GM23338 (cell line): ENCODE results near the gene PIK3C2G. TPM values are rescaled to one million over a fixed set of nuclear protein-coding genes. Genes with fewer than 3 reads are reported as not detected.

Experiments used
- ATAC-seq: fragments of 200-7000 bp; cut with Tn5 transposase; 3 replicates; pipeline ENCODE4 v1.9.1; 2020
- DNase-seq: peaks from one replicate; pipeline ENCODE4 v3.0.0-alpha.2; 2015; ENCODE audit warnings: low spot score
- H2AFZ ChIP-seq: fragments of 200-600 bp; sonication (generic); 2 replicates; pipeline ENCODE4 v1.8.0; 2016; ENCODE audit warnings: antibody characterized with exemption, mild to moderate bottlenecking, moderate library complexity
- H3F3A ChIP-seq: fragments of 200-600 bp; sonication (generic); replicated peaks from 2 replicates; pipeline ENCODE4 v1.8.0; 2017; ENCODE audit warnings: antibody characterized with exemption, mixed run types, low read depth
- H3K27ac ChIP-seq: fragments of 200-600 bp; sonication (generic); 2 replicates; pipeline ENCODE4 v1.6.1; 2016; ENCODE audit warnings: low read depth
- H3K27me3 ChIP-seq: fragments of 200-600 bp; sonication (generic); 2 replicates; pipeline ENCODE4 v1.8.0; 2016; ENCODE audit warnings: mild to moderate bottlenecking, mixed run types, moderate library complexity; ENCODE audit not compliant: insufficient read depth
- H3K36me3 ChIP-seq: fragments of 200-600 bp; sonication (generic); 2 replicates; pipeline ENCODE4 v1.8.0; 2016; ENCODE audit warnings: mild to moderate bottlenecking; ENCODE audit not compliant: insufficient read depth
- H3K4me1 ChIP-seq: fragments of 200-600 bp; sonication (generic); 2 replicates; pipeline ENCODE4 v1.8.0; 2016; ENCODE audit warnings: mild to moderate bottlenecking, moderate library complexity; ENCODE audit not compliant: insufficient read depth
- H3K4me2 ChIP-seq: fragments of 200-600 bp; sonication (generic); 2 replicates; pipeline ENCODE4 v1.7.1; 2017; ENCODE audit warnings: mixed run types
- H3K4me3 ChIP-seq: fragments of 200-600 bp; sonication (generic); 2 replicates; pipeline ENCODE4 v1.6.1; 2016; ENCODE audit warnings: mixed run types
- H3K79me2 ChIP-seq: fragments of 200-600 bp; sonication (generic); replicated peaks from 2 replicates; pipeline ENCODE4 v1.8.0; 2017; ENCODE audit warnings: mild to moderate bottlenecking; ENCODE audit not compliant: insufficient read depth
- H3K9me2 ChIP-seq: fragments of 200-600 bp; sonication (generic); 2 replicates; pipeline ENCODE4 v1.8.0; 2017; ENCODE audit not compliant: insufficient read depth
- H4K20me1 ChIP-seq: fragments of 200-600 bp; sonication (generic); replicated peaks from 2 replicates; pipeline ENCODE4 v1.8.0; 2017; ENCODE audit warnings: mild to moderate bottlenecking; ENCODE audit not compliant: insufficient read depth
- H3K27ac Mint-ChIP-seq: 2 replicates; pipeline ENCODE4 v1.8.0; 2020; ENCODE audit warnings: inconsistent platforms, mild to moderate bottlenecking, moderate library complexity, mixed read lengths
- H3K27me3 Mint-ChIP-seq: 3 replicates; pipeline ENCODE4 v1.8.0; 2022; ENCODE audit warnings: low read depth, mild to moderate bottlenecking, moderate library complexity, mixed read lengths, inconsistent platforms; ENCODE audit not compliant: insufficient read depth, poor library complexity
- H3K36me3 Mint-ChIP-seq: 3 replicates; pipeline ENCODE4 v1.8.0; 2021; ENCODE audit warnings: low read depth, mild to moderate bottlenecking, inconsistent platforms, moderate library complexity, mixed read lengths
- H3K4me1 Mint-ChIP-seq: 3 replicates; pipeline ENCODE4 v1.8.0; 2020; ENCODE audit warnings: mild to moderate bottlenecking, inconsistent platforms, mixed read lengths
- H3K4me3 Mint-ChIP-seq: 3 replicates; pipeline ENCODE4 v1.8.0; 2021; ENCODE audit warnings: moderate library complexity, mild to moderate bottlenecking, inconsistent platforms, mixed read lengths
- H3K9me3 Mint-ChIP-seq: 3 replicates; pipeline ENCODE4 v1.8.0; 2020; ENCODE audit warnings: moderate library complexity, mild to moderate bottlenecking, inconsistent platforms, mixed read lengths
- CREB1 ChIP-seq: fragments of 250-450 bp; sonication (Bioruptor Pico); IDR thresholded peaks from 2 replicates; pipeline ENCODE4 v1.5.0; 2020; ENCODE audit warnings: low read depth, mild to moderate bottlenecking, moderate library complexity
- CTCF ChIP-seq, 2 experiments: fragments of 200-600 bp in 1 of 2; sonication (generic) in 1 of 2; conservative IDR thresholded peaks; 2 replicates each; pipeline versions ENCODE4 v1.5.1 to v1.6.1; 2016 to 2017; ENCODE audit warnings: antibody characterized with exemption in 2 of 2, low read depth in 2 of 2, mild to moderate bottlenecking in 2 of 2, moderate library complexity in 1 of 2
- EZH2 ChIP-seq: fragments of 200-600 bp; sonication (generic); IDR thresholded peaks from one replicate; pipeline ENCODE4 v1.8.0; 2017; ENCODE audit warnings: antibody characterized with exemption, mild to moderate bottlenecking, low read depth; ENCODE audit not compliant: unreplicated experiment
- EZH2phosphoT487 ChIP-seq: fragments of 200-600 bp; sonication (generic); IDR thresholded peaks from one replicate; pipeline ENCODE4 v1.8.1; 2018; ENCODE audit warnings: antibody characterized with exemption; ENCODE audit not compliant: unreplicated experiment
- JUNB ChIP-seq: IDR thresholded peaks from one replicate; pipeline ENCODE4 v1.6.1; 2016; ENCODE audit warnings: antibody characterized with exemption; ENCODE audit not compliant: unreplicated experiment
- NANOG ChIP-seq: IDR thresholded peaks from 2 replicates; pipeline ENCODE4 v1.6.1; 2016; ENCODE audit warnings: antibody characterized with exemption, borderline replicate concordance
- POLR2AphosphoS5 ChIP-seq: IDR thresholded peaks from 2 replicates; pipeline ENCODE4 v1.6.1; 2016; ENCODE audit warnings: antibody characterized with exemption, low read depth
- STAT1 ChIP-seq: IDR thresholded peaks from one replicate; pipeline ENCODE4 v1.6.1; 2016; ENCODE audit warnings: antibody characterized with exemption; ENCODE audit not compliant: unreplicated experiment
- ZNF114 ChIP-seq: fragments of 250-450 bp; sonication (Bioruptor Pico); IDR thresholded peaks from 2 replicates; pipeline ENCODE4 v1.5.0; 2020; ENCODE audit warnings: mild to moderate bottlenecking, moderate library complexity
- ZNF331 ChIP-seq: fragments of 250-450 bp; sonication (Bioruptor Pico); IDR thresholded peaks from 2 replicates; pipeline ENCODE4 v1.5.0; 2020; ENCODE audit warnings: low read depth, mild to moderate bottlenecking, moderate library complexity
- polyA plus RNA-seq: library from polyadenylated mRNA; unstranded; fragments of >200 nt; fragmentation: Nextera tagmentation; extraction: Ambion mirVana; gene quantifications from 2 replicates; pipeline ENCODE4 v1.2.1, GENCODE V29; 2016
- total RNA-seq: library from RNA; depleted of rRNA; stranded (reverse); fragments of >200 nt; shearing (Covaris generic); gene quantifications from 2 replicates; pipeline ENCODE4 v1.2.3, GENCODE V29; 2014
- TF ChIP-seq, protein P1 (sequence below): IDR thresholded peaks from 2 replicates; pipeline ENCODE4 v1.6.1; 2016; ENCODE audit warnings: antibody characterized with exemption
- TF ChIP-seq, protein P2 (sequence below): IDR thresholded peaks from one replicate; pipeline ENCODE4 v1.6.1; 2018; ENCODE audit warnings: antibody characterized with exemption; ENCODE audit not compliant: unreplicated experiment

Gene PIK3C2G
- total and polyA plus RNA-seq, 2 experiments from 2014 or later, result not detected

DNA sequence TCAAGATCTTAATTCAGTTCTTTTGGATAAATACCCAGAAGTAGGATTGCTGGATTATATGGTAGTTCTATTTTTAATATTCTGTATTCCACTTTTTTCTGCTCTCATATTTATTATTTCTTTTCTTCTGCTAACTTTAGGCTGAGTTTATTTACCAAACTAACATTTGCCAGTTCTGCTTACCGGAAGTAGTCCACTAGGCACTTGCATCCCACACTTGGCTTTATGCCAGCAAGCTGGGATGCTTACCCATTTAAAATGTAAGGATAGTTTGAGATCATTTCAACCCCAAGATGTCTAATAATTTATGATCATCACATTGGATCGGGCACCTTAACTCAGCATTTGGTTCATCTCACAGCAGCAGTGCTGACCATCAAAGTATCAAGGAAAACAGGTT lies 96.8 kb downstream of the PIK3C2G start:
- peaks cover 3% of the 10 kb centered on the region for H3K36me3 ChIP-seq
- TF ChIP-seq EZH2 (no peak), POLR2AphosphoS5 (no peak), ZNF331 (CRISPR knock-in tag) (no peak), STAT1 (no peak), ZNF114 (no peak), CREB1 (CRISPR knock-in tag) (no peak), EZH2phosphoT487 (no peak), CTCF (conservative IDR thresholded peaks at IDR 0.05; ENCODE audit: low read depth in 2 of 2) (no peak), NANOG (no peak), JUNB (no peak)
- TF ChIP-seq, protein P1, sequence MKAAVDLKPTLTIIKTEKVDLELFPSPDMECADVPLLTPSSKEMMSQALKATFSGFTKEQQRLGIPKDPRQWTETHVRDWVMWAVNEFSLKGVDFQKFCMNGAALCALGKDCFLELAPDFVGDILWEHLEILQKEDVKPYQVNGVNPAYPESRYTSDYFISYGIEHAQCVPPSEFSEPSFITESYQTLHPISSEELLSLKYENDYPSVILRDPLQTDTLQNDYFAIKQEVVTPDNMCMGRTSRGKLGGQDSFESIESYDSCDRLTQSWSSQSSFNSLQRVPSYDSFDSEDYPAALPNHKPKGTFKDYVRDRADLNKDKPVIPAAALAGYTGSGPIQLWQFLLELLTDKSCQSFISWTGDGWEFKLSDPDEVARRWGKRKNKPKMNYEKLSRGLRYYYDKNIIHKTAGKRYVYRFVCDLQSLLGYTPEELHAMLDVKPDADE, result no peak
- TF ChIP-seq, protein P2, sequence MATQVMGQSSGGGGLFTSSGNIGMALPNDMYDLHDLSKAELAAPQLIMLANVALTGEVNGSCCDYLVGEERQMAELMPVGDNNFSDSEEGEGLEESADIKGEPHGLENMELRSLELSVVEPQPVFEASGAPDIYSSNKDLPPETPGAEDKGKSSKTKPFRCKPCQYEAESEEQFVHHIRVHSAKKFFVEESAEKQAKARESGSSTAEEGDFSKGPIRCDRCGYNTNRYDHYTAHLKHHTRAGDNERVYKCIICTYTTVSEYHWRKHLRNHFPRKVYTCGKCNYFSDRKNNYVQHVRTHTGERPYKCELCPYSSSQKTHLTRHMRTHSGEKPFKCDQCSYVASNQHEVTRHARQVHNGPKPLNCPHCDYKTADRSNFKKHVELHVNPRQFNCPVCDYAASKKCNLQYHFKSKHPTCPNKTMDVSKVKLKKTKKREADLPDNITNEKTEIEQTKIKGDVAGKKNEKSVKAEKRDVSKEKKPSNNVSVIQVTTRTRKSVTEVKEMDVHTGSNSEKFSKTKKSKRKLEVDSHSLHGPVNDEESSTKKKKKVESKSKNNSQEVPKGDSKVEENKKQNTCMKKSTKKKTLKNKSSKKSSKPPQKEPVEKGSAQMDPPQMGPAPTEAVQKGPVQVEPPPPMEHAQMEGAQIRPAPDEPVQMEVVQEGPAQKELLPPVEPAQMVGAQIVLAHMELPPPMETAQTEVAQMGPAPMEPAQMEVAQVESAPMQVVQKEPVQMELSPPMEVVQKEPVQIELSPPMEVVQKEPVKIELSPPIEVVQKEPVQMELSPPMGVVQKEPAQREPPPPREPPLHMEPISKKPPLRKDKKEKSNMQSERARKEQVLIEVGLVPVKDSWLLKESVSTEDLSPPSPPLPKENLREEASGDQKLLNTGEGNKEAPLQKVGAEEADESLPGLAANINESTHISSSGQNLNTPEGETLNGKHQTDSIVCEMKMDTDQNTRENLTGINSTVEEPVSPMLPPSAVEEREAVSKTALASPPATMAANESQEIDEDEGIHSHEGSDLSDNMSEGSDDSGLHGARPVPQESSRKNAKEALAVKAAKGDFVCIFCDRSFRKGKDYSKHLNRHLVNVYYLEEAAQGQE, result no peak
- H3K27me3 Mint-ChIP-seq, result peaks cover 6% of the 10 kb centered on the region

More for the DNA sequence above, 96.8 kb downstream of the PIK3C2G start:
- ATAC-seq, result no peak
- Histone ChIP-seq H3K79me2 (no peaks in the 10 kb centered on the region), H3K9me2 (peaks cover 11% of the 10 kb centered on the region), H3K4me3 (no peak overlapping the region), H3F3A (no peaks in the 10 kb centered on the region), H2AFZ (no peak overlapping the region), H3K27me3 (no peaks in the 10 kb centered on the region), H4K20me1 (no peaks in the 10 kb centered on the region), H3K4me2 (no peak overlapping the region), H3K27ac (no peak overlapping the region), H3K4me1 (no peaks in the 10 kb centered on the region)
- H3K9me3 Mint-ChIP-seq, result peaks cover 21% of the 10 kb centered on the region
- DNase-seq, result no peak
- no peak overlapping the region for H3K27ac Mint-ChIP-seq
- peaks cover 18% of the 10 kb centered on the region; the same call in 2 of the 3 replicates for H3K36me3 Mint-ChIP-seq
- H3K4me3 Mint-ChIP-seq, result no peak overlapping the region
- H3K4me1 Mint-ChIP-seq, result no peaks in the 10 kb centered on the region; the same call in 2 of the 3 replicates
